ENCODE results near the gene PXMP4.

DNA sequence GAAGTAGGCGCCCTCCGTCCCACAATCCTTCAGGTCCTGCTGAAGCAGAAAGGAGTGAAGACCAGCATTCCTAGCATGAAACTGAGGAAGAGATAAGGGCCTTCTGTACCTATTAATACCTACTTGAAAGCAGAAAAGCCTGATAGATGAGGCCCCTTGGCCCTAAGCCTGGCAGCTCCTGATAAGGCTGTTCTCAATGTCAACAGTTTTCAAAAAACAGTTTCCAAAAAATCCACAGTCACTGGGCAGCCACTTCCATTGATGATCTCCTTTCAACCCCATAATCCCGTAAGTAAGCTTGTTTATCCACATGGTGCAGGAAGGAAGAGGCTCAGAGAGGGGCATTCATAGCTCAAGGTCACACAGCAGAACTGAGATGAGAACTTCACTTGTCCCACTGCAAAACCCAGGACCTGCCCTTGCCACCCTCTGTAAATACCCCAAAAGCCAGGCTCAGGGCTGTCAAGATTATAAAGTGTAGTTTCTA, 31.1 kb downstream of the PXMP4 start:
- TF ChIP-seq, protein P1, sequence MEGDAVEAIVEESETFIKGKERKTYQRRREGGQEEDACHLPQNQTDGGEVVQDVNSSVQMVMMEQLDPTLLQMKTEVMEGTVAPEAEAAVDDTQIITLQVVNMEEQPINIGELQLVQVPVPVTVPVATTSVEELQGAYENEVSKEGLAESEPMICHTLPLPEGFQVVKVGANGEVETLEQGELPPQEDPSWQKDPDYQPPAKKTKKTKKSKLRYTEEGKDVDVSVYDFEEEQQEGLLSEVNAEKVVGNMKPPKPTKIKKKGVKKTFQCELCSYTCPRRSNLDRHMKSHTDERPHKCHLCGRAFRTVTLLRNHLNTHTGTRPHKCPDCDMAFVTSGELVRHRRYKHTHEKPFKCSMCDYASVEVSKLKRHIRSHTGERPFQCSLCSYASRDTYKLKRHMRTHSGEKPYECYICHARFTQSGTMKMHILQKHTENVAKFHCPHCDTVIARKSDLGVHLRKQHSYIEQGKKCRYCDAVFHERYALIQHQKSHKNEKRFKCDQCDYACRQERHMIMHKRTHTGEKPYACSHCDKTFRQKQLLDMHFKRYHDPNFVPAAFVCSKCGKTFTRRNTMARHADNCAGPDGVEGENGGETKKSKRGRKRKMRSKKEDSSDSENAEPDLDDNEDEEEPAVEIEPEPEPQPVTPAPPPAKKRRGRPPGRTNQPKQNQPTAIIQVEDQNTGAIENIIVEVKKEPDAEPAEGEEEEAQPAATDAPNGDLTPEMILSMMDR (IDR thresholded peaks at IDR 0.05), result no peak
- TF ChIP-seq POLR2A (IDR thresholded peaks at IDR 0.05), result no peak
